K562 (cell line): Measurements from ENCODE around the gene FMOD. TPM values are rescaled to one million over a fixed set of nuclear protein-coding genes. Genes with fewer than 3 reads are reported as not detected.

Experiments
- ATAC-seq: fragments of 200-7000 bp; cut with Tn5 transposase; 3 replicates; pipeline ENCODE4 v1.9.1; 2020; ENCODE audit warnings: moderate library complexity
- BruUV-seq: library from RNA; stranded (reverse); fragments of 400-500 nt; replicated peaks from 2 replicates; lab custom pipeline; 2021; lab: Mats Ljungman, UMichigan
- CTCF ChIA-PET: fragments of 300-600 bp; formaldehyde crosslinking; extraction: SDS; loops from one replicate; lab custom pipeline; 2021; ENCODE audit warnings: low intra/inter-chr PET ratio; lab: Yijun Ruan, JAX
- POLR2A ChIA-PET: fragments of 300-600, 350-650 bp; sonication (Branson Sonifier 250); formaldehyde crosslinking; extraction: SDS; loops from one replicate; lab custom pipeline; 2021; ENCODE audit warnings: antibody characterized with exemption, inconsistent platforms; lab: Yijun Ruan, JAX
- DNase-seq, 4 experiments: peaks; one replicate each; pipeline versions ENCODE4 v3.0.0 to v3.0.0-alpha.2; 2011 to 2018; ENCODE audit warnings: low spot score in 3 of 4, mixed read lengths in 3 of 4; ENCODE audit errors: extremely low read depth in 1 of 4
- FAIRE-seq: peaks from 2 replicates; lab custom pipeline; 2011; peaks lifted over from hg19 to GRCh38; lab: Jason Lieb, UNC
- H2AFZ ChIP-seq: 2 replicates; pipeline ENCODE4 v1.6.0; 2011; ENCODE audit warnings: low read depth, low read length, control low read depth, inconsistent platforms
- H3K27ac ChIP-seq: fragments of 200-600 bp; 3 replicates; pipeline ENCODE4 v1.8.0; 2011; ENCODE audit warnings: low read depth, mild to moderate bottlenecking, control low read depth, inconsistent platforms, low read length, moderate library complexity, mixed read lengths; ENCODE audit errors: extremely low read depth
- H3K27me3 ChIP-seq, 2 experiments: fragments of 300-600 bp in 1 of 2; 2 replicates in 1 of 2; 3 replicates in 1 of 2; pipeline versions ENCODE4 v1.6.0 to v1.8.0; 2011; ENCODE audit warnings: inconsistent platforms in 2 of 2, low read length in 2 of 2, mild to moderate bottlenecking in 1 of 2, mixed read lengths in 1 of 2, moderate library complexity in 1 of 2; ENCODE audit not compliant: control insufficient read depth in 2 of 2, insufficient read depth in 2 of 2
- H3K36me3 ChIP-seq: fragments of 300-600 bp; 3 replicates; pipeline ENCODE4 v1.8.0; 2011; ENCODE audit warnings: mild to moderate bottlenecking, low read length, inconsistent platforms; ENCODE audit not compliant: control insufficient read depth, insufficient read depth
- H3K4me1 ChIP-seq, 2 experiments: fragments of 200-600 bp in 1 of 2; replicated peaks in 1 of 2; 2 replicates in 1 of 2; 3 replicates in 1 of 2; pipeline versions ENCODE4 v1.5.1 to v1.8.0; 2011; ENCODE audit warnings: inconsistent platforms in 2 of 2, low read length in 2 of 2, mild to moderate bottlenecking in 1 of 2, mixed read lengths in 1 of 2, moderate library complexity in 1 of 2; ENCODE audit not compliant: control insufficient read depth in 2 of 2, insufficient read depth in 2 of 2
- H3K4me2 ChIP-seq: 2 replicates; pipeline ENCODE4 v1.6.1; 2011; ENCODE audit warnings: low read length, control low read depth, inconsistent platforms, mixed read lengths; ENCODE audit not compliant: insufficient read depth
- H3K4me3 ChIP-seq: fragments of 200-600 bp; sonication (generic), shearing (Covaris generic); 2 replicates; pipeline ENCODE4 v1.5.1; 2016; ENCODE audit warnings: control low read depth, inconsistent platforms
- H3K79me2 ChIP-seq: fragments of 200-600 bp; 3 replicates; pipeline ENCODE4 v1.8.0; 2011; ENCODE audit warnings: low read length, inconsistent platforms; ENCODE audit not compliant: control insufficient read depth, insufficient read depth
- H3K9ac ChIP-seq, 2 experiments: 2 replicates each; pipeline versions ENCODE4 v1.6.0 to v1.6.1; 2011; ENCODE audit warnings: low read depth in 2 of 2, low read length in 2 of 2, control low read depth in 1 of 2, inconsistent platforms in 1 of 2, mild to moderate bottlenecking in 1 of 2, mixed read lengths in 1 of 2; ENCODE audit not compliant: insufficient read depth in 1 of 2
- H3K9me1 ChIP-seq: one replicate; pipeline ENCODE4 v1.6.0; 2011; ENCODE audit warnings: inconsistent platforms, mild to moderate bottlenecking, low read length, moderate library complexity; ENCODE audit not compliant: control insufficient read depth, insufficient read depth
- H3K9me3 ChIP-seq: replicated peaks from 2 replicates; pipeline ENCODE4 v1.5.1; 2011; ENCODE audit warnings: low read depth, low read length, inconsistent platforms; ENCODE audit not compliant: control insufficient read depth, insufficient read depth
- H4K20me1 ChIP-seq: replicated peaks from 2 replicates; pipeline ENCODE4 v1.6.1; 2011; ENCODE audit warnings: low read length, inconsistent platforms, mixed read lengths; ENCODE audit not compliant: control insufficient read depth, insufficient read depth
- CUX1 ChIP-seq: fragments of 200-800 bp; sonication (Bioruptor generic); IDR thresholded peaks from 2 replicates; pipeline ENCODE4 v1.6.1; 2016; ENCODE audit warnings: missing genetic modification characterization, missing compliant biosample characterization
- E2F8 ChIP-seq: fragments of 450-650 bp; IDR thresholded peaks from 2 replicates; pipeline ENCODE4 v1.7.1; 2018; ENCODE audit warnings: mild to moderate bottlenecking, low read depth; ENCODE audit not compliant: partially characterized antibody
- ETV5 ChIP-seq: sonication (generic); formaldehyde crosslinking; IDR thresholded peaks from 2 replicates; pipeline ENCODE4 v1.4.0; 2020; ENCODE audit warnings: low read depth, mild to moderate bottlenecking, missing genetic modification reagents
- HDAC8 ChIP-seq: fragments of 450-650 bp; IDR thresholded peaks from 2 replicates; pipeline ENCODE4 v1.6.1; 2016; ENCODE audit warnings: mild to moderate bottlenecking, missing genetic modification characterization, moderate library complexity, missing compliant biosample characterization
- HNRNPH1 ChIP-seq: fragments of 200-400 bp; formaldehyde crosslinking; optimal IDR thresholded peaks from 2 replicates; pipeline ENCODE3; 2017; ENCODE audit warnings: low read depth, mild to moderate bottlenecking, low read length, moderate library complexity
- MIER1 ChIP-seq: fragments of 450-650 bp; IDR thresholded peaks from 2 replicates; pipeline ENCODE4 v1.6.1; 2016; ENCODE audit warnings: antibody characterized with exemption, mild to moderate bottlenecking, low read depth
- TCFL5 ChIP-seq: fragments of 250-450 bp; sonication (Bioruptor Pico); conservative IDR thresholded peaks from 2 replicates; pipeline ENCODE4 v1.6.1; 2021; ENCODE audit warnings: mild to moderate bottlenecking, moderate library complexity, matching md5 sums
- TFAM ChIP-seq: fragments of 250-450 bp; sonication (Bioruptor Pico); conservative IDR thresholded peaks from 2 replicates; pipeline ENCODE4 v1.5.0; 2021; ENCODE audit warnings: mild to moderate bottlenecking, moderate library complexity
- ZKSCAN8 ChIP-seq: fragments of 200-800 bp; sonication (Bioruptor generic); IDR thresholded peaks from 2 replicates; pipeline ENCODE4 v1.6.1; 2016; ENCODE audit warnings: missing genetic modification characterization, missing compliant biosample characterization
- ZNF354B ChIP-seq: fragments of 250-450 bp; sonication (Bioruptor Pico); IDR thresholded peaks from 2 replicates; pipeline ENCODE4 v1.4.0; 2020
- ZNF589 ChIP-seq: fragments of 200-800 bp; sonication (Bioruptor generic); IDR thresholded peaks from 2 replicates; pipeline ENCODE4 v1.6.1; 2016; ENCODE audit warnings: low read depth, missing genetic modification characterization, missing compliant biosample characterization
- WGBS: fragments of 100-300 bp; shearing (Covaris generic); methylation state at CpG from one replicate; pipeline ENCODE4 v1.1.6; 2016; ENCODE audit warnings: low coverage, mixed read lengths; ENCODE audit not compliant: insufficient coverage; ENCODE audit errors: missing lambda C conversion rate; 5-methylcytosine and 5-hydroxymethylcytosine counted together
- in situ Hi-C: fragments of 300-500 bp; cut with MboI; formaldehyde crosslinking; loops from 4 replicates; pipeline ENCODE4 v1.15.0; 2018; ENCODE audit warnings: inconsistent platforms, mixed read lengths
- intact Hi-C: fragments of 100-400 bp; cut with micrococcal nuclease; formaldehyde crosslinking; loops from 2 replicates; pipeline ENCODE4 v1.14.2; 2022
- polyA plus RNA-seq, 8 experiments: library from polyadenylated mRNA; depleted of rRNA in 4 of 8; stranded (reverse) in 5 of 8; unstranded in 3 of 8; fragments of >200 nt; fragmentation: Nextera tagmentation in 2 of 8; fragmentation: Illumina TruSeq in 1 of 8; extraction: Ambion mirVana in 2 of 8; extraction: Trizol in 1 of 8; gene quantifications; 2 replicates each; pipeline versions ENCODE4 v1.2.1 to v1.2.3, GENCODE V29; 2011 to 2014; ENCODE audit warnings: inconsistent platforms in 1 of 8, missing spikeins in 1 of 8
- total RNA-seq, 7 experiments: library from RNA; depleted of rRNA in 6 of 7; stranded (reverse); fragments of >200 nt in 6 of 7; fragmentation: Illumina TruSeq in 2 of 7; extraction: Trizol in 2 of 7; gene quantifications; 2 replicates each; pipeline versions ENCODE4 v1.2.1 to v1.2.3, GENCODE V29; 2011 to 2021; ENCODE audit warnings: low replicate concordance in 1 of 7
- TF ChIP-seq, protein P1 (sequence below): fragments of 250-450 bp; sonication (Bioruptor Pico); IDR thresholded peaks from 2 replicates; pipeline ENCODE4 v1.8.0; 2022; ENCODE audit warnings: moderate library complexity, mild to moderate bottlenecking, inconsistent platforms

The FMOD gene
- total and polyA plus RNA-seq, 9 of the 15 experiments (the other 6 are each of a cell fraction or from before 2014, with no cell fraction given) = 0.03 to 0.13 (median 0.03) TPM; not detected in 6

DNA sequence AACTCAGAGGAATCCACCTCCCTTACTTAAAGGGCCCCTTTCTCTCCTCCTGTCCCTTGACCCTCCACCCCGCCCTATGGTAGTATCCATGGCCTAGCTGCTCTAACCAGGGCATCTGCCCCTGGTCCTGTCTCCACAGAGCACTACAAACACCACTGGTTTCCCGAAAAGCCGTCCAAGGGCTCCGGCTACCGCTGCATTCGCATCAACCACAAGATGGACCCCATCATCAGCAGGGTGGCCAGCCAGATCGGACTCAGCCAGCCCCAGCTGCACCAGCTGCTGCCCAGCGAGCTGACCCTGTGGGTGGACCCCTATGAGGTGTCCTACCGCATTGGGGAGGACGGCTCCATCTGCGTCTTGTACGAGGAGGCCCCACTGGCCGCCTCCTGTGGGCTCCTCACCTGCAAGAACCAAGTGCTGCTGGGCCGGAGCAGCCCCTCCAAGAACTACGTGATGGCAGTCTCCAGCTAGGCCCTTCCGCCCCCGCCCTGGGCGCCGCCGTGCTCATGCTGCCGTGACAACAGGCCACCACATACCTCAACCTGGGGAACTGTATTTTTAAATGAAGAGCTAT lies 43.9 kb downstream of the FMOD start:
- Histone ChIP-seq H3K4me1 (peaks cover 57 to 69% of the 10 kb centered on the region in 2 experiments), H3K79me2 (peaks cover 26% of the 10 kb centered on the region; the same call in 2 of the 3 replicates), H3K4me2 (peak overlapping the region; percentile 84), H3K4me3 (no peak overlapping the region), H4K20me1 (peaks cover 32% of the 10 kb centered on the region), H3K9me3 (no peaks in the 10 kb centered on the region), H3K9me1 (no peaks in the 10 kb centered on the region), H2AFZ (no peak overlapping the region), H3K36me3 (peaks cover 11% of the 10 kb centered on the region), H3K9ac (peak overlapping the region; percentile 68 to 84; a peak in 3 of 4 replicates), H3K27me3 (no peaks in the 10 kb centered on the region), H3K27ac (no peak overlapping the region; the same call in 2 of the 3 replicates)
- intact Hi-C loops (loop anchor here (1.0 kb wide), 1 partner anchor 20 kb away; no protein-coding TSS in a partner anchor), in situ Hi-C loops (no loop called here)
- CTCF ChIA-PET = no interaction called here
- POLR2A ChIA-PET = interaction anchor here (0.6 to 9.3 kb wide), 13 partner anchors 7 to 1611 kb away, joined by 3 to 117 read pairs (median 5); no protein-coding TSS in a partner anchor
- no TSS peak for BruUV-seq
- DNase-seq (no peak), ATAC-seq (no peak), FAIRE-seq (no peak)
- 90% methylated on average over 21 of the region's 21 CpGs for WGBS
- TF ChIP-seq ZNF589 = no peak
- TF ChIP-seq ZNF354B (CRISPR knock-in tag) = no peak
- no peak for TF ChIP-seq HNRNPH1
- no peak for TF ChIP-seq HDAC8 (tag)
- TF ChIP-seq ETV5 = no peak
- no peak for TF ChIP-seq TFAM (CRISPR knock-in tag)
- TF ChIP-seq, protein P1, sequence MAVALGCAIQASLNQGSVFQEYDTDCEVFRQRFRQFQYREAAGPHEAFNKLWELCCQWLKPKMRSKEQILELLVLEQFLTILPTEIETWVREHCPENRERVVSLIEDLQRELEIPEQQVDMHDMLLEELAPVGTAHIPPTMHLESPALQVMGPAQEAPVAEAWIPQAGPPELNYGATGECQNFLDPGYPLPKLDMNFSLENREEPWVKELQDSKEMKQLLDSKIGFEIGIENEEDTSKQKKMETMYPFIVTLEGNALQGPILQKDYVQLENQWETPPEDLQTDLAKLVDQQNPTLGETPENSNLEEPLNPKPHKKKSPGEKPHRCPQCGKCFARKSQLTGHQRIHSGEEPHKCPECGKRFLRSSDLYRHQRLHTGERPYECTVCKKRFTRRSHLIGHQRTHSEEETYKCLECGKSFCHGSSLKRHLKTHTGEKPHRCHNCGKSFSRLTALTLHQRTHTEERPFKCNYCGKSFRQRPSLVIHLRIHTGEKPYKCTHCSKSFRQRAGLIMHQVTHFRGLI (CRISPR knock-in tag) = no peak
- no peak for TF ChIP-seq MIER1
- TF ChIP-seq TCFL5 (CRISPR knock-in tag) = no peak
- no peak for TF ChIP-seq E2F8
- no peak for TF ChIP-seq ZKSCAN8 (CRISPR knock-in tag)
- TF ChIP-seq CUX1 = no peak
